Suprapubic skin (tissue), 4 donors: Measurements from ENCODE around the gene DDAH1. TPM values are rescaled to one million over a fixed set of nuclear protein-coding genes. Genes with fewer than 3 reads are reported as not detected.

Source experiments
- DNase-seq, 2 donors: peaks; one replicate each; pipeline ENCODE4 v3.0.0-alpha.2; 2019; ENCODE audit warnings: low spot score in 2 of 2
- H3K27ac ChIP-seq: fragments of 200-600 bp; sonication (generic); one replicate; pipeline ENCODE4 v1.5.1; 2019
- H3K27me3 ChIP-seq: fragments of 200-600 bp; sonication (generic); one replicate; pipeline ENCODE4 v1.5.1; 2019
- H3K36me3 ChIP-seq: fragments of 200-600 bp; sonication (generic); one replicate; pipeline ENCODE4 v1.5.1; 2019
- H3K4me1 ChIP-seq: fragments of 200-600 bp; sonication (generic); one replicate; pipeline ENCODE4 v1.5.1; 2019
- H3K4me3 ChIP-seq: fragments of 200-600 bp; sonication (generic); one replicate; pipeline ENCODE4 v1.5.1; 2019; ENCODE audit warnings: mild to moderate bottlenecking
- H3K9me3 ChIP-seq: fragments of 200-600 bp; sonication (generic); one replicate; pipeline ENCODE4 v1.5.1; 2019
- CTCF ChIP-seq, 2 donors: fragments of 200-600 bp in 1 of 2; fragments of 450-650 bp in 1 of 2; sonication (generic) in 1 of 2; IDR thresholded peaks; one replicate each; pipeline ENCODE4 v1.5.1; 2016 to 2019; ENCODE audit warnings: antibody characterized with exemption in 2 of 2, mild to moderate bottlenecking in 1 of 2, moderate library complexity in 1 of 2
- EP300 ChIP-seq: sonication (generic); formaldehyde crosslinking; IDR thresholded peaks from one replicate; pipeline ENCODE4 v1.6.1; 2017; ENCODE audit warnings: antibody characterized with exemption
- POLR2A ChIP-seq, 2 donors: fragments of 450-650 bp; IDR thresholded peaks; one replicate each; pipeline ENCODE4 v1.6.1; 2017; ENCODE audit warnings: antibody characterized with exemption in 2 of 2, mild to moderate bottlenecking in 2 of 2, moderate library complexity in 2 of 2
- POLR2AphosphoS5 ChIP-seq, 3 donors: sonication (generic); formaldehyde crosslinking; IDR thresholded peaks; one replicate each; pipeline ENCODE4 v1.6.1; 2017; ENCODE audit warnings: antibody characterized with exemption in 3 of 3
- WGBS: methylation state at CpG from one replicate; pipeline ENCODE4 v1.1.5; 2018; 5-methylcytosine and 5-hydroxymethylcytosine counted together
- total RNA-seq, 4 donors: library from RNA; depleted of rRNA; stranded (reverse); fragments of >200 nt; gene quantifications; one replicate each; pipeline ENCODE4 v1.1.0, GENCODE V29; 2016

Gene DDAH1
- total RNA-seq, 4 donors from 2014 or later, result 10.4 to 19.6 (median 15.5) TPM

GRCh38 chr1:85411567-85412305 lies 53.2 kb downstream of the DDAH1 start:
- 69% methylated on average over 5 of the region's 5 CpGs for WGBS
- no peaks in the 10 kb centered on the region for H3K27me3 ChIP-seq
- H3K4me3 ChIP-seq, result no peak overlapping the region
- no peak overlapping the region for H3K27ac ChIP-seq
- H3K36me3 ChIP-seq, result no peaks in the 10 kb centered on the region
- no peak for DNase-seq
- no peaks in the 10 kb centered on the region for H3K9me3 ChIP-seq
- TF ChIP-seq EP300, result no peak
- peaks cover 16% of the 10 kb centered on the region for H3K4me1 ChIP-seq

- H3K27me3 ChIP-seq, result no peaks in the 10 kb centered on the region
- TF ChIP-seq POLR2AphosphoS5 (IDR thresholded peaks at IDR 0.05) (no peak), POLR2A (IDR thresholded peaks at IDR 0.05) (no peak), CTCF (IDR thresholded peaks at IDR 0.05) (no peak), EP300 (no peak)
- no peak for DNase-seq
- no peak overlapping the region for H3K4me3 ChIP-seq
- WGBS, result 88% methylated on average over 3 of the region's 3 CpGs
- peaks cover 21% of the 10 kb centered on the region for H3K4me1 ChIP-seq
- H3K27ac ChIP-seq, result no peak overlapping the region
- no peaks in the 10 kb centered on the region for H3K9me3 ChIP-seq
- no peaks in the 10 kb centered on the region for H3K36me3 ChIP-seq
Measured at GRCh38 chr1:85409516-85409915, 55.4 kb downstream of the DDAH1 start.

GRCh38 chr1:85407746-85408377 lies 57.1 kb downstream of the DDAH1 start:
- Histone ChIP-seq H3K4me3 (no peak overlapping the region), H3K9me3 (no peaks in the 10 kb centered on the region), H3K27me3 (no peaks in the 10 kb centered on the region), H3K27ac (no peak overlapping the region), H3K4me1 (peaks cover 21% of the 10 kb centered on the region), H3K36me3 (no peaks in the 10 kb centered on the region)
- no peak for DNase-seq
- 61% methylated on average over 5 of the region's 5 CpGs for WGBS
- TF ChIP-seq EP300 (no peak), CTCF (IDR thresholded peaks at IDR 0.05) (no peak), POLR2AphosphoS5 (IDR thresholded peaks at IDR 0.05) (no peak)

GRCh38 chr1:85406887-85407533 lies 57.9 kb downstream of the DDAH1 start:
- no peaks in the 10 kb centered on the region for H3K36me3 ChIP-seq
- DNase-seq, result no peak
- peaks cover 17% of the 10 kb centered on the region for H3K4me1 ChIP-seq
- no peaks in the 10 kb centered on the region for H3K9me3 ChIP-seq
- H3K4me3 ChIP-seq, result no peak overlapping the region
- H3K27me3 ChIP-seq, result no peaks in the 10 kb centered on the region
- peak overlapping the region; percentile 47 for H3K27ac ChIP-seq
- no peak for TF ChIP-seq POLR2AphosphoS5 (IDR thresholded peaks at IDR 0.05)
- 19% methylated on average over 3 of the region's 3 CpGs for WGBS

GRCh38 chr1:85406081-85406480 lies 58.9 kb downstream of the DDAH1 start:
- Histone ChIP-seq H3K36me3 (no peaks in the 10 kb centered on the region), H3K4me3 (no peak overlapping the region), H3K27me3 (no peaks in the 10 kb centered on the region), H3K9me3 (no peaks in the 10 kb centered on the region), H3K4me1 (peaks cover 17% of the 10 kb centered on the region), H3K27ac (no peak overlapping the region)
- TF ChIP-seq EP300 (no peak), CTCF (IDR thresholded peaks at IDR 0.05) (no peak), POLR2A (IDR thresholded peaks at IDR 0.05) (no peak), POLR2AphosphoS5 (IDR thresholded peaks at IDR 0.05) (no peak)
- DNase-seq, result no peak
- WGBS, result 66% methylated on average over 1 of the region's 1 CpG

GRCh38 chr1:85404408-85404807 lies 60.6 kb downstream of the DDAH1 start:
- H3K9me3 ChIP-seq, result no peaks in the 10 kb centered on the region
- peaks cover 18% of the 10 kb centered on the region for H3K4me1 ChIP-seq
- WGBS, result 81% methylated on average over 5 of the region's 5 CpGs
- H3K27me3 ChIP-seq, result no peaks in the 10 kb centered on the region
- no peaks in the 10 kb centered on the region for H3K36me3 ChIP-seq
- DNase-seq, result no peak
- H3K4me3 ChIP-seq, result no peak overlapping the region
- H3K27ac ChIP-seq, result no peak overlapping the region
- no peak for TF ChIP-seq CTCF (IDR thresholded peaks at IDR 0.05)
- no peak for TF ChIP-seq EP300
- no peak for TF ChIP-seq POLR2A (IDR thresholded peaks at IDR 0.05)
- TF ChIP-seq POLR2AphosphoS5 (IDR thresholded peaks at IDR 0.05), result no peak
